ENCODE data around the gene STH. TPM values are rescaled to one million over a fixed set of nuclear protein-coding genes. Genes with fewer than 3 reads are reported as not detected.
"Not testable (repeated sequence)": the region's sequence is repeated elsewhere in the genome, so short reads cannot be mapped to it uniquely, and the experiment has no call there.

STH gene
- total and polyA plus RNA-seq, 10 donors, result not detected

DNA sequence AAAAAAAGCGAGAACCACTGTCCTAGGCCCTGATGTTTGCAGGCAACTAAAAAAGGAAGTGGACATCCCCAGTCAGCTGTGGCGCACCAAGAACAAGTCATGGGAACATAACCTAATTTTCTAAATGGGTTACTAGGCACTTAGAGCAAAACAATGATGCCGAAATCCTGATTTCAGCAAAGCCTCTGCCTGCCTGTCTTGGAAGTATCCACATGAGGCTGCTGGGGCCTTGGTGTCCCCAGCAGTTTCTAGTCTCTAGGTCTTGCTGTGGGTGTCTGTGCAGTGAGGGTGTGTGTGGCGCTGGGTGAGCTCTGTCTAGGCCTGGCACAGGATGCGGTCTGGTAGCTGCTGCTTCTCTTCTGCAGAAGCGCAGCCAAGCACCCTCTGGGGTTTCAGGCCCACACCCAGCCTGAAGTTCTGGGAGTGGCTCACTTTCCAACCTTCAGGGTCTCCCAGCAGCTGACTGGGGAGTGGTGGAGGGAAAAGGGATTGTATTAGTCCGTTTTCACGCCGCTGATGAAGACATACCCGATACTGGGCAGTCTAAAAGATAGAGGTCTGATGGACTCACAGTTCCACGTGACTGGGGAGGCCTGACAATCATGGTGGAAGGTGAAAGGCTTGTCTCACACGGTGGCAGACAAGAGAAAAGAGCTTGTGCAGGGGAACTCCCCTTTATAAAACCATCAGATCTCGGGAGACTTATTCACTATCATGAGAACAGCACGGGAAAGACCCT is 21.1 kb downstream of the STH start:
- peak; percentile 91 for DNase-seq
- H3K27ac ChIP-seq, result peak overlapping the region; percentile 41 to 80 (median 72)
- H3K4me3 ChIP-seq, result no peak overlapping the region
- H3K9me3 ChIP-seq, result no peaks in the 10 kb centered on the region
- TF ChIP-seq POLR2AphosphoS5 (IDR thresholded peaks at IDR 0.05) (peak; percentile 40 to 57 (median 46)), POLR2A (IDR thresholded peaks at IDR 0.05) (no peak)
- TF ChIP-seq, protein P1, sequence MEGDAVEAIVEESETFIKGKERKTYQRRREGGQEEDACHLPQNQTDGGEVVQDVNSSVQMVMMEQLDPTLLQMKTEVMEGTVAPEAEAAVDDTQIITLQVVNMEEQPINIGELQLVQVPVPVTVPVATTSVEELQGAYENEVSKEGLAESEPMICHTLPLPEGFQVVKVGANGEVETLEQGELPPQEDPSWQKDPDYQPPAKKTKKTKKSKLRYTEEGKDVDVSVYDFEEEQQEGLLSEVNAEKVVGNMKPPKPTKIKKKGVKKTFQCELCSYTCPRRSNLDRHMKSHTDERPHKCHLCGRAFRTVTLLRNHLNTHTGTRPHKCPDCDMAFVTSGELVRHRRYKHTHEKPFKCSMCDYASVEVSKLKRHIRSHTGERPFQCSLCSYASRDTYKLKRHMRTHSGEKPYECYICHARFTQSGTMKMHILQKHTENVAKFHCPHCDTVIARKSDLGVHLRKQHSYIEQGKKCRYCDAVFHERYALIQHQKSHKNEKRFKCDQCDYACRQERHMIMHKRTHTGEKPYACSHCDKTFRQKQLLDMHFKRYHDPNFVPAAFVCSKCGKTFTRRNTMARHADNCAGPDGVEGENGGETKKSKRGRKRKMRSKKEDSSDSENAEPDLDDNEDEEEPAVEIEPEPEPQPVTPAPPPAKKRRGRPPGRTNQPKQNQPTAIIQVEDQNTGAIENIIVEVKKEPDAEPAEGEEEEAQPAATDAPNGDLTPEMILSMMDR (IDR thresholded peaks at IDR 0.05 in 8 of 11, conservative IDR thresholded peaks at IDR 0.05 in 3 of 11), result no peak
- peaks cover 0 to 38% (median 13%) of the 10 kb centered on the region in 6 donors for H3K4me1 ChIP-seq
- intact Hi-C loops (cut with DNase I; ENCODE audit: low total_unique reads), result no loop called here
- WGBS, 5 donors, result 69 to 83% (median 73%) methylated on average over 13 to 14 of the region's 14 CpGs
- H3K36me3 ChIP-seq, result peaks cover 0 to 19% (median 0%) of the 10 kb centered on the region in 6 donors
- H3K27me3 ChIP-seq (replicated peaks in 1 of 7), result no peaks in the 10 kb centered on the region

DNA sequence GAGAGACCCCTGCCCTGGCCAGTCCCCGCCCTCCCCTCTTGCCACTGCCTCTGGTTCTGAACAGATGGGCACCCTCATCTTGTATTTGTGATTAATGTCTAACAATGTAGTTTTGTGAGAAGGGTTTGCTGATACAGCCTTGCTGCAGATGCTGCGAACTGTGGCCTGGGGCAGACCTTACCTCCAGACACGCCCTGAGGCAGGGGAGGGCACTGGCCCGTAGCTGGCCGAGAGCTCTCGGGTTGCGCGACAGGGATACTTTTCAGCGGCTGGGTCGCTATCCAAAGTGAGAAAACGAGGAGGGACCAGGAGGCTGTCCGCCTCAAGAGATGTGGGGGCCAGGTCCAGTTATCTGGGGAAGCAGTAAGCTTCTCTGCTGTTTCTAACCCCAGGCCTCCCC is 21.9 kb downstream of the STH start:
- H3K36me3 ChIP-seq, result peaks cover 0 to 27% (median 0%) of the 10 kb centered on the region in 6 donors
- intact Hi-C loops (cut with DNase I; ENCODE audit: low total_unique reads), result no loop called here
- peak overlapping the region; percentile 41 to 80 (median 72) for H3K27ac ChIP-seq
- no peaks in the 10 kb centered on the region for H3K9me3 ChIP-seq
- peaks cover 0 to 47% (median 22%) of the 10 kb centered on the region in 6 donors for H3K4me1 ChIP-seq
- no peaks in the 10 kb centered on the region for H3K27me3 ChIP-seq (replicated peaks in 1 of 7)
- peak; percentile 71 for DNase-seq
- no peak for TF ChIP-seq POLR2AphosphoS5 (IDR thresholded peaks at IDR 0.05)
- 93 to 98% (median 94%) methylated on average over 11 to 12 of the region's 12 CpGs for WGBS, 5 donors
- no peak overlapping the region for H3K4me3 ChIP-seq

DNA sequence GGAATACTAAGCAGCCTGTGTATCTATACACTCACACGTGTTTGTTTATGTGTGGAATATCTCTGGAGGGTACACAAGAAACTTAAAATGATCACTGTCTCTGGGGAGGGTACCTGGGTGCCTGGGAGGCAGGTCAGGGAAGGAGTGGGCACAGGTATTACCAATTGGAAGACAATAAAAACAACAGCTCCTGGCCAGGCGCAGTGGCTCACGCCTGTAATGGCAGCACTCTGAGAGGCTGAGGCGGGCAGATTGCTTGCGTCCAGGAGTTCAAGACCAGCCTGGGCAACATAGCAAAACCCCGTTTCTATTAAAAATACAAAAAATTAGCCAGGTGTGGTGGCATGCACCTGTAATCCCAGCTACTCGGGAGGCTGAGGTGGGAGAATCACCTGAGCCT is 24.3 kb downstream of the STH start:
- intact Hi-C loops (cut with DNase I; ENCODE audit: low total_unique reads); H3K27ac ChIP-seq; H3K4me3 ChIP-seq; H3K9me3 ChIP-seq; H3K27me3 ChIP-seq (replicated peaks in 1 of 7): not testable (repeated sequence)
- Histone ChIP-seq H3K4me1 (peaks cover 0 to 65% (median 43%) of the 10 kb centered on the region in 6 donors), H3K36me3 (peaks cover 0 to 51% (median 2%) of the 10 kb centered on the region in 6 donors)
- WGBS, 5 donors, result 92 to 96% (median 94%) methylated on average over 7 of the region's 7 CpGs
- peak; percentile 56 for DNase-seq

DNA sequence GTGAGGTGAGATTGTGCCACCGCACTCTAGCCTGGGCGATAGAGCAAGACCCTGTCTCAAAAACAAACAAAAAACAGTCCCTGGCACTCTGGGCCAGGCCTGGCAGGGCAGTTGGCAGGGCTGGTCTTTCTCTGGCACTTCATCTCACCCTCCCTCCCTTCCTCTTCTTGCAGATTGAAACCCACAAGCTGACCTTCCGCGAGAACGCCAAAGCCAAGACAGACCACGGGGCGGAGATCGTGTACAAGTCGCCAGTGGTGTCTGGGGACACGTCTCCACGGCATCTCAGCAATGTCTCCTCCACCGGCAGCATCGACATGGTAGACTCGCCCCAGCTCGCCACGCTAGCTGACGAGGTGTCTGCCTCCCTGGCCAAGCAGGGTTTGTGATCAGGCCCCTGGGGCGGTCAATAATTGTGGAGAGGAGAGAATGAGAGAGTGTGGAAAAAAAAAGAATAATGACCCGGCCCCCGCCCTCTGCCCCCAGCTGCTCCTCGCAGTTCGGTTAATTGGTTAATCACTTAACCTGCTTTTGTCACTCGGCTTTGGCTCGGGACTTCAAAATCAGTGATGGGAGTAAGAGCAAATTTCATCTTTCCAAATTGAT is 24.8 kb downstream of the STH start:
- Histone ChIP-seq H3K4me1 (peaks cover 0 to 69% (median 48%) of the 10 kb centered on the region in 6 donors), H3K27me3 (replicated peaks in 1 of 7) (no peaks in the 10 kb centered on the region), H3K36me3 (peaks cover 0 to 56% (median 2%) of the 10 kb centered on the region in 6 donors), H3K9me3 (no peaks in the 10 kb centered on the region), H3K27ac (no peak overlapping the region), H3K4me3 (no peak overlapping the region)
- peak; percentile 67 for DNase-seq
- WGBS, 5 donors, result 91 to 95% (median 91%) methylated on average over 24 of the region's 24 CpGs
- intact Hi-C loops (cut with DNase I; ENCODE audit: low total_unique reads), result no loop called here
- peak in 1 of 3 donors; percentile 14 for TF ChIP-seq POLR2AphosphoS5 (IDR thresholded peaks at IDR 0.05)
- TF ChIP-seq, protein P1 (IDR thresholded peaks at IDR 0.05 in 8 of 11, conservative IDR thresholded peaks at IDR 0.05 in 3 of 11), result no peak

DNA sequence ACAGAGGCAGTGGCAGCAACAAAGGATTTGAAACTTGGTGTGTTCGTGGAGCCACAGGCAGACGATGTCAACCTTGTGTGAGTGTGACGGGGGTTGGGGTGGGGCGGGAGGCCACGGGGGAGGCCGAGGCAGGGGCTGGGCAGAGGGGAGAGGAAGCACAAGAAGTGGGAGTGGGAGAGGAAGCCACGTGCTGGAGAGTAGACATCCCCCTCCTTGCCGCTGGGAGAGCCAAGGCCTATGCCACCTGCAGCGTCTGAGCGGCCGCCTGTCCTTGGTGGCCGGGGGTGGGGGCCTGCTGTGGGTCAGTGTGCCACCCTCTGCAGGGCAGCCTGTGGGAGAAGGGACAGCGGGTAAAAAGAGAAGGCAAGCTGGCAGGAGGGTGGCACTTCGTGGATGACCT is 25.5 kb downstream of the STH start:
- Histone ChIP-seq H3K4me1 (peaks cover 0 to 71% (median 47%) of the 10 kb centered on the region in 6 donors), H3K27me3 (replicated peaks in 1 of 7) (no peaks in the 10 kb centered on the region), H3K36me3 (peaks cover 0 to 63% (median 2%) of the 10 kb centered on the region in 6 donors), H3K4me3 (no peak overlapping the region), H3K27ac (peak overlapping the region in 2 of 8 donors; percentile 77), H3K9me3 (no peaks in the 10 kb centered on the region)
- 67 to 74% (median 68%) methylated on average over 10 to 14 of the region's 14 CpGs for WGBS, 5 donors
- intact Hi-C loops (cut with DNase I; ENCODE audit: low total_unique reads), result no loop called here
- DNase-seq, result peak; percentile 54
- TF ChIP-seq, protein P1 (IDR thresholded peaks at IDR 0.05 in 8 of 11, conservative IDR thresholded peaks at IDR 0.05 in 3 of 11), result no peak
- TF ChIP-seq POLR2A (IDR thresholded peaks at IDR 0.05) (no peak), POLR2AphosphoS5 (IDR thresholded peaks at IDR 0.05) (peak in 1 of 3 donors; percentile 37)
